Measurements from ENCODE around the gene SPDL1. TPM values are rescaled to one million over a fixed set of nuclear protein-coding genes. Genes with fewer than 3 reads are reported as not detected.

The SPDL1 gene
- total RNA-seq, 4 donors from 2014 or later: 1.5 to 30.2 (median 14.9) TPM

DNA sequence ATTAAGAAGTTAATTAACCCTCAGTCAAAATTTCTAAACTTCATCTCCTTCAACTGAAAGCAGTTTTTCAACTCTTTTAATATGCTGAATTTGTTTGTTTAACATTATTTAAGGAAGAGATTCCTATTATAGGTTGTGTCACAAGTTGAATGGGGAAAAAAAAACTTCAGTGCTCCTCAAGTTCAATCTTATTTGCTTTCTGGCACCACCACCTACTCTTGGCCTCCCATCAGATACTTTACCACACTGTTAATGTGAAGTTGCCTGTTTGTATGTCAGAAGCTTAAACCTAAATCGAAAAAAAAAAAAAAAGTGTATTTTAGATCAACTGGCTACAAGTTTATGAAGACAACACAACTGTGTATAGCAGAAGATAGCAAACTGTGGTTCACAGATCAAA, 49.4 kb downstream of the SPDL1 start:
- H3K27me3 ChIP-seq: no peaks in the 10 kb centered on the region
- H3K4me3 ChIP-seq: no peak overlapping the region
- intact Hi-C loops (cut with DNase I; ENCODE audit: low total_unique reads): no loop called here
- H3K4me1 ChIP-seq: no peaks in the 10 kb centered on the region
- DNase-seq: no peak
- H3K36me3 ChIP-seq: no peaks in the 10 kb centered on the region
- TF ChIP-seq, protein P1, sequence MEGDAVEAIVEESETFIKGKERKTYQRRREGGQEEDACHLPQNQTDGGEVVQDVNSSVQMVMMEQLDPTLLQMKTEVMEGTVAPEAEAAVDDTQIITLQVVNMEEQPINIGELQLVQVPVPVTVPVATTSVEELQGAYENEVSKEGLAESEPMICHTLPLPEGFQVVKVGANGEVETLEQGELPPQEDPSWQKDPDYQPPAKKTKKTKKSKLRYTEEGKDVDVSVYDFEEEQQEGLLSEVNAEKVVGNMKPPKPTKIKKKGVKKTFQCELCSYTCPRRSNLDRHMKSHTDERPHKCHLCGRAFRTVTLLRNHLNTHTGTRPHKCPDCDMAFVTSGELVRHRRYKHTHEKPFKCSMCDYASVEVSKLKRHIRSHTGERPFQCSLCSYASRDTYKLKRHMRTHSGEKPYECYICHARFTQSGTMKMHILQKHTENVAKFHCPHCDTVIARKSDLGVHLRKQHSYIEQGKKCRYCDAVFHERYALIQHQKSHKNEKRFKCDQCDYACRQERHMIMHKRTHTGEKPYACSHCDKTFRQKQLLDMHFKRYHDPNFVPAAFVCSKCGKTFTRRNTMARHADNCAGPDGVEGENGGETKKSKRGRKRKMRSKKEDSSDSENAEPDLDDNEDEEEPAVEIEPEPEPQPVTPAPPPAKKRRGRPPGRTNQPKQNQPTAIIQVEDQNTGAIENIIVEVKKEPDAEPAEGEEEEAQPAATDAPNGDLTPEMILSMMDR (IDR thresholded peaks at IDR 0.05): no peak
- no peak for TF ChIP-seq POLR2A (IDR thresholded peaks at IDR 0.05)
- no peaks in the 10 kb centered on the region for H3K9me3 ChIP-seq
- no peak overlapping the region for H3K27ac ChIP-seq

DNA sequence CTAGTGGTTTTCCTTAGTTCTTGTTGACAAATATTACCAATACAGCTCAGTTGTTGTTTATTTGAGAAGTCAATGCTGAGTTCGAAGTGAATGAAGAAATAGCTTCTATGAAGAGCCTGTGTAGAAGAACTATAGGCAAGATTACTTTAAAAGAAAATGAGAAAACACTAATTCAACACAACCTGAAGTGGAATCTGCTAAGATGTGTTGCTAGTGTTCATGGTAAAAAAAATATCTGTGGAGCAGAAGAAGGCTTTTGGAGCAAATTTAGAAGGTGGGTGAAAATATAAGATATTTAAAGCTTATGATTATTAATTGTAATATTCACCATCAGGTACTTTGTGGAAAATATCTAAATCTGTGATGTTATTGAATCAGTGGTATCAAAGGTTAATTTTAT, 51.0 kb downstream of the SPDL1 start:
- Histone ChIP-seq H3K4me3 (no peak overlapping the region), H3K9me3 (no peaks in the 10 kb centered on the region), H3K4me1 (no peaks in the 10 kb centered on the region), H3K27ac (no peak overlapping the region), H3K36me3 (no peaks in the 10 kb centered on the region), H3K27me3 (no peaks in the 10 kb centered on the region)
- TF ChIP-seq, protein P1 (IDR thresholded peaks at IDR 0.05): no peak
- TF ChIP-seq POLR2A (IDR thresholded peaks at IDR 0.05): no peak
- intact Hi-C loops (cut with DNase I; ENCODE audit: low total_unique reads): no loop called here
- DNase-seq: no peak

DNA sequence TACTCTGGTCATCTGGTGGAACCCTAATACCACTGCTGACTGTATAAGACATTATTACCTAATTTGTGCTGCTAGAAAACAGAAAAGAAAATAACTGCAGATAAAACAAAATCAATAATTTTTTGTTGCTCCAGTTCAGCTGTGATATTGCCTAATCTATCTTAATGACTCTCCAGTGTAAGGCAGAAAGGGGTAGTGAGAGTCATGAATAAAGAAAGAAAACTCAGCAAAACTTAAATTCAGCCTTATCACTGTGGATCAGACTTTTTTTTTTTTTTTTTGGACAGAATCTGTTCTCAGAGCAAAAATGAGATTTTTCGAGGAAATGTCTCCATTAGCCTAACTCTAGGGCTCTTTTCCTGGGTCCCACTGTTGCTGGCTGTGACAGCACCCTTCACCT, 52.4 kb downstream of the SPDL1 start:
- H3K27ac ChIP-seq: no peak overlapping the region
- no peak overlapping the region for H3K4me3 ChIP-seq
- H3K9me3 ChIP-seq: no peaks in the 10 kb centered on the region
- H3K36me3 ChIP-seq: no peaks in the 10 kb centered on the region
- no peaks in the 10 kb centered on the region for H3K27me3 ChIP-seq
- H3K4me1 ChIP-seq: no peaks in the 10 kb centered on the region
- DNase-seq: no peak
- intact Hi-C loops (cut with DNase I; ENCODE audit: low total_unique reads): no loop called here
- TF ChIP-seq POLR2A (IDR thresholded peaks at IDR 0.05): no peak

DNA sequence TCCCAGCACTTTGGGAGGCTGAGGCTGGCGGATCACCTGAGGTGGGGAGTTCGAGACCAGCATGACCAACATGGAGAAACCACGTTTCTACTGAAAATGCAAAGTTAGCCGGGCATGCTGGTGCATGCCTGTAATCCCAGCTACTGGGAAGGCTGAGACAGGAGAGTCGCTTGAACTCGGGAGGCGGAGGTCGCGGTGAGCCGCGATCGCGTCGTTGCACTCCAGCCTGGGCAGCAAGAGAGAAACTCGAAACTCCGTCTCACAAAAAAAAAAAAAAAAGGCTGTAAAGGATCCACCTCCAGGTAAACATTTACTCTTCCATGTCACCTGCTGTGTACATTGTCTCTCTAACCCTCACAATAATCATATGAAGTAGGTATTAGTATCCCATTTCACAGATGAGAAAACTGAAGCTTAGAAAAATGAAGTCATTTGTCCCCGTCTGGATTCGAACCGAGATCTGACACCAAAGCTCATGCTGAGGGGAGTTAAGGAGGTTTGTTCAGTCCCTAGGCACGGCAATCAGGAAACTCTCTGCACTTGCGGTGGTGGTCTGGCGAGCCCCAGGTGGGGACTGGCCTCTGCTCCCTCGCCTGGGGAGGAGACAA, 53.0 kb downstream of the SPDL1 start:
- Histone ChIP-seq H3K27me3 (no peaks in the 10 kb centered on the region), H3K4me1 (no peaks in the 10 kb centered on the region), H3K36me3 (no peaks in the 10 kb centered on the region), H3K9me3 (no peaks in the 10 kb centered on the region), H3K27ac (no peak overlapping the region), H3K4me3 (no peak overlapping the region)
- TF ChIP-seq, protein P1 (IDR thresholded peaks at IDR 0.05): no peak
- TF ChIP-seq POLR2A (IDR thresholded peaks at IDR 0.05): no peak
- intact Hi-C loops (cut with DNase I; ENCODE audit: low total_unique reads): no loop called here
- DNase-seq: no peak

DNA sequence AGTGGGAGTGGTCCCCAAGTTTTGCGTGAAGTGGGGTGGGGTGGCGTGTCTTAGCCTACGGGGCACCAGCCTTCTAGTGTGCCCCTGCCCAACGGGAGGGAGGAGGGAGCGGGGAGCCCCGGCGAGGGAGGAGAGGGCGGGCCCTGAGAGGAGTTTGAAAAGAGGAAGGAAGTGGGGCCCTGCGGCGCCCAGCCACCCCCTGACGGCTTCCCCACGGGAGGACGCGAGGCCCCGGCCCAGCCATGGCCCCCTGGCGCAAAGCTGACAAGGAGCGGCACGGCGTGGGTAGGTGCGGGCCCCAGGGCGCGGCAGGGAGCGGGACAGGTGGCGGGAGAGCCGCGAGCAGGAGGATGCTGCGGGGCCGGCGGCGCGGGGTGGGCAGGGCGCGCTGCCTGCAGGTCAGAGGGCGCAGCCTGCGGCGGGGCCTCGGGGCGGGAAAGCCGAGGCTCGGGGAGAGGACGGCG, 53.5 kb downstream of the SPDL1 start, which contains the start of gene DOCK2:
DOCK2 (plus strand) TSS at position 191 of the 464 bp plus-strand sequence; CDS start at position 243, 52 bp downstream.
- no peaks in the 10 kb centered on the region for H3K4me1 ChIP-seq
- H3K27ac ChIP-seq: no peak within 1 kb of the TSS
- TF ChIP-seq POLR2A (IDR thresholded peaks at IDR 0.05): no peak
- TF ChIP-seq, protein P1 (IDR thresholded peaks at IDR 0.05): no peak
- H3K4me3 ChIP-seq: no peak within 1 kb of the TSS
- DNase-seq: no peak
- H3K9me3 ChIP-seq: no peaks in the 10 kb centered on the region
- intact Hi-C loops (cut with DNase I; ENCODE audit: low total_unique reads): no loop called here
- no peaks in the 10 kb centered on the region for H3K27me3 ChIP-seq
- H3K36me3 ChIP-seq: no peaks in the 10 kb centered on the region
